ENCODE measurements around the gene ANKFN1.

ANKFN1 gene

DNA sequence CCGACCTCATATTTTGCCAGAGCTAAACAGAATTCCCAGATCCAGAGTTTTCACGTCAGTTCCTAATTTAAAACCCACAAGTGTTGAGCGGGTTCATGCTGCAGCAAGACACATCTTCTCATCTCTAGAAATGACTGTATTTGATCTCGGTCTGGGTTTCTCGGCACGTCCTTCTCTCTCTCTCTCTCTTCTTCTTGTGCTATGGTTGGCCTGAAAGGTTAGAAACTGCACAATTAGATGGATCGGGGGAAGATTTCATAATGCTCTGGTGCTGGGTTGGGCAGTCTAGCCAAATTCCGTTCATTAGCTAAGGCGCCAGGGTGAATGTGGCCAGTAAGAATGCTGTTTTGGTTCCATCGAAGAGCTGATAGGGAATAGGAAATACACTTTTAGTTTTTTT lies 281.3 kb downstream of the ANKFN1 start:
- TF ChIP-seq, protein P1, sequence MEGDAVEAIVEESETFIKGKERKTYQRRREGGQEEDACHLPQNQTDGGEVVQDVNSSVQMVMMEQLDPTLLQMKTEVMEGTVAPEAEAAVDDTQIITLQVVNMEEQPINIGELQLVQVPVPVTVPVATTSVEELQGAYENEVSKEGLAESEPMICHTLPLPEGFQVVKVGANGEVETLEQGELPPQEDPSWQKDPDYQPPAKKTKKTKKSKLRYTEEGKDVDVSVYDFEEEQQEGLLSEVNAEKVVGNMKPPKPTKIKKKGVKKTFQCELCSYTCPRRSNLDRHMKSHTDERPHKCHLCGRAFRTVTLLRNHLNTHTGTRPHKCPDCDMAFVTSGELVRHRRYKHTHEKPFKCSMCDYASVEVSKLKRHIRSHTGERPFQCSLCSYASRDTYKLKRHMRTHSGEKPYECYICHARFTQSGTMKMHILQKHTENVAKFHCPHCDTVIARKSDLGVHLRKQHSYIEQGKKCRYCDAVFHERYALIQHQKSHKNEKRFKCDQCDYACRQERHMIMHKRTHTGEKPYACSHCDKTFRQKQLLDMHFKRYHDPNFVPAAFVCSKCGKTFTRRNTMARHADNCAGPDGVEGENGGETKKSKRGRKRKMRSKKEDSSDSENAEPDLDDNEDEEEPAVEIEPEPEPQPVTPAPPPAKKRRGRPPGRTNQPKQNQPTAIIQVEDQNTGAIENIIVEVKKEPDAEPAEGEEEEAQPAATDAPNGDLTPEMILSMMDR (IDR thresholded peaks at IDR 0.05; ENCODE audit: low read depth, low read length), result no peak
- H3K4me3 ChIP-seq (replicated peaks in 1 of 2; ENCODE audit: low read depth in 2 of 2, low read length in 2 of 2), result no peak overlapping the region
- no peak for DNase-seq (ENCODE audit: low read depth in 2 of 2)

DNA sequence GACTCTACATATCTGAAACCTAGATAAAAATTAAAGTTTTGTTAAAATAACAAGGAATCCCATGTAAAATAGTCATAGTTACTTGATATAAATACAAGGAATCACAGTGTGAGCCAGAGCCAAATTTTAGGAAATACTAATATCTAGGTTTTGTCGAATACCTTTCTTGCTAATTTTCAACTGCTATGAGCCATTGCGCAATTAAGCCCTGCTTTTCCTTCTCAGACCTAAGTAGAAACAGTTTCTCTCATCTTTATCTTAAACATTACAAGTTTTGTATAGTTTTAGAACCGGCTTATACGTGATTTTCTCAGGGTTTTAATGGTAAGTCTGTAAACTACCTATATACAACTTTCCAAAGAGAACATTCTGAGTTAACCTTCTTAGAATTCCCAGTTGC lies 282.9 kb downstream of the ANKFN1 start:
- TF ChIP-seq, protein P1 (IDR thresholded peaks at IDR 0.05; ENCODE audit: low read depth, low read length), result no peak
- no peak for DNase-seq (ENCODE audit: low read depth in 2 of 2)
- H3K4me3 ChIP-seq (replicated peaks in 1 of 2; ENCODE audit: low read depth in 2 of 2, low read length in 2 of 2), result no peak overlapping the region

DNA sequence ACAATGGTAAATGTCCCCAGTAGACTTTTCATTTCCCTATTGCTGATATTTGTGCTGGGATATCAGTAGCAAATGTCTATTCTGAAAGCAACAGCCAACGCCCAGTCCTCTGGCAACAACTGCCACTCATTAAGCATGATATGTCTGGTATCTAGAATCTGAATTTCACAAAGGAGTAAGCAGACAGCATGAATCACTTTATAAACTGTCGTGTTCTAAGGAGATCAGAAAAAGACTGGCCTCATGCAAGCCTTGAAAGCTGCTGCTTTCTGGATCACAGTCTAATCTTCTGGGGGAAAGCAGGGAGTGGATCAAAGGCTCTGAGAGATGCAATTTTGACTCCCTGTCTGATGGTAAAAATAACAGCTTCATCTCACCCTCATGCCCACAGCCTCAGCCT lies 287.1 kb downstream of the ANKFN1 start:
- TF ChIP-seq, protein P1 (IDR thresholded peaks at IDR 0.05; ENCODE audit: low read depth, low read length), result no peak
- no peak overlapping the region for H3K4me3 ChIP-seq (replicated peaks in 1 of 2; ENCODE audit: low read depth in 2 of 2, low read length in 2 of 2)
- DNase-seq (ENCODE audit: low read depth in 2 of 2), result peak in 1 of 2 donors; percentile 3

DNA sequence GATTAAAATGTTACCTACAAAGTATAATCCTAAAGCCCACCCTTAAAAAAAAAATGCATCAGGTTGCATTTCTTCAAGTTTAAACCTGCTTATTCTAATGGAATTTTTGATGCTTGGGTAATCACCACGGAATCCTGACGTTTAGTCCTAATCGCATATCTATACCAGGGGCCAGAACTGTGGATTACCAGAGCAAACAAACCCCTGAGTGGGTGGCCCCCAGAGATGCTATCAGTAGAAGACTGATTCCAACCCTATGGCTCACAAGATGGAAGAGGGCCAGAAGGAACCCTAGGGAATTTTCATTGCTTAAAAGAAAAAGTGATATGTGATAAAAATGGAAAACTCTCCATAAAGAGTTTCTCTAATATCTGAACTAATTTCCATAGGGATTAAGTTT lies 288.0 kb downstream of the ANKFN1 start:
- TF ChIP-seq, protein P1 (IDR thresholded peaks at IDR 0.05; ENCODE audit: low read depth, low read length), result no peak
- DNase-seq (ENCODE audit: low read depth in 2 of 2), result peak; percentile 21 to 33
- H3K4me3 ChIP-seq (replicated peaks in 1 of 2; ENCODE audit: low read depth in 2 of 2, low read length in 2 of 2), result no peak overlapping the region

DNA sequence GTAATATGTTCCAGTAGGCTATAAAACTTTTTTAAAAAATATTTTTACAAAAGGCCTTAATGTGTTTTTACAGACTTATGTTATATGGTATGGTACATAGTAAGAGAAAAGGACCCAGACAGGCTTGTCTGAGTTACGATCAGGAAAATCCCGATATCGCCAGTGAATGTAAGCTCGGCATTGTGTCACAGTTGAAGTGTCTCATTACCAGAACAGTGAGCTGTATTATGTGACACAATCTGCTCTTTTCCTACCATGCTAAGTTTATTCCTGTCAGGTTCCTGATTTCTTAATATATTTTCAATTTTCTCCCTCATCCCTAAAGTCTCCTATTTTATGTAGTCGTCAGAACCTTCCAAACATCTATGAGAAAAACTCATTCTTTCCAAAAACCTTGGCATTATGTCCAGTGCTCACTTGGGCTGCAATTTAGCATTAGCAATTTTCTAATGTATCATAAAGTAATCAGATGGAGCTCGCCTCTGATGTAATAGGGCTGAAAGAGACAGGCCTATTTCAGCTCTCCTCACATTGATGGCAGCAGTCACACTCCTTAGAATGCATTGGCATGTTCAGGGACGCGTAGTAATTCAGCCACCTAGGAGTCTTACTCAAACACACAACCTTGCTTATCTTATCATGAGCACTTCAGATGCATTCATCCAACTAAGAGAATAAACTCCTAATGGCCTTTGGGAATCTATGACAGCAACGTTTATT lies 292.6 kb downstream of the ANKFN1 start:
- no peak for DNase-seq (ENCODE audit: low read depth in 2 of 2)
- no peak overlapping the region for H3K4me3 ChIP-seq (replicated peaks in 1 of 2; ENCODE audit: low read depth in 2 of 2, low read length in 2 of 2)
- TF ChIP-seq, protein P1 (IDR thresholded peaks at IDR 0.05; ENCODE audit: low read depth, low read length), result no peak

DNA sequence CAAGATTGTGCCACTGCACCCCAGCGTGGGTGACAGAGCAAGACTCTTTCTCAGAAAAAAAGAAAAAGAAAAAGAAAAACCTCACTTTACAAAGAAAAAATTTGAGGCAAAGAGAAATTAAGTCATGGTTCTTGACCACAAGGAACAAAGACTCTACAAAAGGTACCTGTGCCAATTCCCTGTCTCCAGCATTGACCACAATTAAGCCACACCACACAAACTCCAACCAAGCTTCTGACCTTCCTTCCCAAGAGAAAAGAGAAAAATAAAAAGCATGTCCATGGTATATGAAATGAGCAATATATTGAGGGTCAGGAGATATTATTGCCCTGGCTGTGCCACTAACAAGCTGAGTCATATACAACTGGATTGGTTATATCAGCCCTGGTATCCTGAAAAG lies 293.9 kb downstream of the ANKFN1 start:
- TF ChIP-seq, protein P1 (IDR thresholded peaks at IDR 0.05; ENCODE audit: low read depth, low read length), result no peak
- DNase-seq (ENCODE audit: low read depth in 2 of 2), result no peak
- no peak overlapping the region for H3K4me3 ChIP-seq (replicated peaks in 1 of 2; ENCODE audit: low read depth in 2 of 2, low read length in 2 of 2)

DNA sequence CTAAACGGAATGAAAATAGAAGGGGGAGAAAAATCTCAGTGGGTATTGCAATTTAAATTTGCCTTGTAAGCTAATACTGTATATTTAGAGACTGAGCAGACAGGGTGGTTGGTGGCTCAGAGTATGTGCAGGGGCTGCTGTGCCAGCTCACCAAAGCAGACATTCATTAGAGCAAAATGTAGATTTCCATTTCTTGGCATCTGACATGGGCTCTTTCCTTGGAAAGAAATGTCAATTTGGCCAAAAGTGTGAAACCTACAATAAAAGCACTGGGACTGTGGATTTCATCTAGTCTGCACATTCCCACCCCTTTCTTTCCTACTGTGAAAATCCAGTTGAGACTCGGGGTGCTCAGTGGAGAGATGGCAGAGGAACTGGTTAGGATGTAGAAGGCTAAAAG lies 295.1 kb downstream of the ANKFN1 start:
- TF ChIP-seq, protein P1 (IDR thresholded peaks at IDR 0.05; ENCODE audit: low read depth, low read length), result no peak
- no peak for DNase-seq (ENCODE audit: low read depth in 2 of 2)
- no peak overlapping the region for H3K4me3 ChIP-seq (replicated peaks in 1 of 2; ENCODE audit: low read depth in 2 of 2, low read length in 2 of 2)
